GM19043 (cell line): Measurements from ENCODE around the gene ZC3H4.

ENCODE experiments used
- ATAC-seq: cut with Tn5 transposase; IDR thresholded peaks from one replicate; pipeline ENCODE4 v1.9.1; 2021; ENCODE audit warnings: low read depth; ENCODE audit not compliant: unreplicated experiment

The ZC3H4 gene

GRCh38 chr19:47023448-47023794, 90.2 kb downstream of the ZC3H4 start:
- ATAC-seq: no peak

- no peak for ATAC-seq
These were observed 90.8 kb downstream of the ZC3H4 start for GRCh38 chr19:47022541-47023447.

GRCh38 chr19:47022140-47022536, 91.4 kb downstream of the ZC3H4 start:
- ATAC-seq: no peak

- no peak for ATAC-seq
These were observed 91.9 kb downstream of the ZC3H4 start for GRCh38 chr19:47021536-47022139.

- ATAC-seq: no peak
These were observed 92.5 kb downstream of the ZC3H4 start for GRCh38 chr19:47020992-47021496.

- no peak for ATAC-seq
These were observed 93.3 kb downstream of the ZC3H4 start for GRCh38 chr19:47020132-47020805.

GRCh38 chr19:47019431-47020041, 94.0 kb downstream of the ZC3H4 start, which contains the start of gene NPAS1:
NPAS1 (plus strand) TSS chr19:47019837; CDS start chr19:47021048, 1,211 bp downstream.
- no peak for ATAC-seq

- no peak for ATAC-seq
These were observed 94.7 kb downstream of the ZC3H4 start for GRCh38 chr19:47018923-47019322.
